GM21786 (cell line): ENCODE measurements around the gene RCAN3.
A peak's percentile ranks its signal among the peaks of the same experiment; 100 is the strongest.
"Not testable (repeated sequence)": the region's sequence is repeated elsewhere in the genome, so short reads cannot be mapped to it uniquely, and the experiment has no call there.

Experiments used
- ATAC-seq: cut with Tn5 transposase; IDR thresholded peaks from one replicate; pipeline ENCODE4 v1.9.1; 2021; ENCODE audit not compliant: unreplicated experiment

RCAN3 gene

DNA sequence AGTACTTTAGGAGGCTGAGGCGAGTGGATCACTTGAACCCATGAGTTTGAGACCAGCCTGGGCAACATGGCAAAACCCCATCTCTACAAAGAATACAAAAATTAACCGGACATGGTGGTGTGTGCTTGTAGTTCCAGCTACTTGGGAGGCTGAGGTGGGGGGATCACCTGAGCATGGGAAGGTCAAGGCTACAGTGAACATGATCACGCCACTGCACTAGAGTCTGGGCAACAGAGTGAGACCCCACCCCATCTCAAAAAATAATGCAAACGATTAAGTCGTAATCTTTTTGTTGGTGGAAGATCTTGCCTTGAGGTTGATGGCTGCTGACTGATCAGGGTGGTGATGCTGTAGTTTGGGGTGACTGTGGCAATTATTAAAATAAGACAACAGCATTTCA, 6.3 kb downstream of the RCAN3 start:
- no peak for ATAC-seq

DNA sequence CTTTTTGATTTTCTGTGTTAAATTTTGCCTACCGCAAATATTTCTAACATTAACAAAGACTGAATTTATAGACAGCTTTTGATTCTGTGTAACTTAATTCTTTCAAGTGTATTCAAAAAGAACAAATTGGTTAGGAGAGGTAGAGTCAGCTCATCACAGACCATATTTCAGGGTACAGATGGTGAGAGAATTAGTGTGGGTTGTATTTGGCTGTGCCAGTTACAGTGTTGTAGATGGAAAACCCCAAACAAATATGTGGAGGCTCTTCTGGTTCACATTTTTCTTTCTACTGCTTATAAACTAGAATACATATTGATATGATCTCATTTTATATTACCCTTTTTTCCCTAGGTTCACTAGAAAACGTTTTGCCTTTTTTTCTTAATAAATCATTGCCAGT, 11.1 kb downstream of the RCAN3 start:
- ATAC-seq: no peak

DNA sequence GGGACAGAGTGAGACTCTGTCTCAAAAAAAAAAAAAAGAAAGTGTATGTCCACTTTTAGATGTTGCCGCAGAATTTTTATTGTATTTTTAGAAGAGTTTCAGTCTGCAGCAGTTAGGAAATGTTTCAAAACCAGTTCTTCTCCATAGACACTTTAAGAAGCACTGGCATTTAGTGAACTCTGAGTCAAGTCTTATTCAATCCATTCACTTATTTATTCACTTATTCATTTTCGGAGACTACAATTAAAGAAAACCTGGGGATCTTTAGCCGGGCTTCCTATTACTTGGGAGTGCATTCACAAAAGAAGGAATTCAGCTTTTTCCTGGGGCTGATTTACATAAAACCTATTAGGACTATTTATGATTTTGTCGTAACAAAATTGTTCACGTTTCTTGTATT, 12.3 kb downstream of the RCAN3 start:
- ATAC-seq: no peak

DNA sequence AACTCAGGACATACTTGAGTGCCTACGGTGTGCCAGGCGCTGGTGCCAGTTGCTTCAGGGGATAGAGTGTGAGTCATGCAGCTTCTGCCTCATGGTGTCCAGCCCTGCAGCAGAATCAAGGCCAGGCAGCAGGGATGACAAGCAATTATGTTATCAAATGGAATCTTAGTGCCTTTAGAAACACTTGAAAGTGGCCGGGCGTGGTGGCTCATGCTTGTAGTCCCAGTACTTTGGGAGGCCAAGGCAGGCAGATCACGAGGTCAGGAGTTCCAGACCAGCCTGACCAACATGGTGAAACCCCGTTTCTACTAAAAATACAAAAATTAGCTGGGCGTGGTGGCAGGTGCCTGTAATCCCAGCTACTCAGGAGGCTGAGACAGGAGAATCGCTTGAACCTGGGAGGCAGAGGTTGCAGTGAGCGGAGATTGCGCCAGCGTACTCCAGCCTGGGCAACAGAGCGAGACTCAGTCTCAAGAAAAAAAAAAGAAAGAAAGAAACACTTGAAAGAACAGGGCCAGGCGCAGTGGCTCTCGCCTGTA, 13.1 kb downstream of the RCAN3 start:
- not testable (repeated sequence) for ATAC-seq

DNA sequence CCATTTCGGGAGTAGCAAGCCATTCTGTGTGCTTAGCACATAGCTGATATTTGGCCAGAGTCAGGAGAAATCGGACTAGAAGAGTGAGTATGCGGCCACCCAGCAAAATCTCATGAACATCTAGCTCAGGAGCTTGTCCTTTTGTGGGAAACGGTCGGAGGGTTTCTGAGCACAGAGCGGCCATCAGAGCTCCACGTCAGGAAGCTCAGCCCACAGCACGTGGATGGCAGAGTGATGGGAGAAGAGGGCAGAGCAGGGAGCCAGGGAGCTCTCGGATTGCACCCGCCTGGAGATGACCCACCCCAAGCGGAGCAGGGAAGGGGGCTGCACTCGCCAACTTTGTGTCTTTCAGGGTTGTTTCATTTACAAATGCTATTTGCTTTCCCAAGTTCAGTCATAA, 13.9 kb downstream of the RCAN3 start:
- ATAC-seq: no peak

DNA sequence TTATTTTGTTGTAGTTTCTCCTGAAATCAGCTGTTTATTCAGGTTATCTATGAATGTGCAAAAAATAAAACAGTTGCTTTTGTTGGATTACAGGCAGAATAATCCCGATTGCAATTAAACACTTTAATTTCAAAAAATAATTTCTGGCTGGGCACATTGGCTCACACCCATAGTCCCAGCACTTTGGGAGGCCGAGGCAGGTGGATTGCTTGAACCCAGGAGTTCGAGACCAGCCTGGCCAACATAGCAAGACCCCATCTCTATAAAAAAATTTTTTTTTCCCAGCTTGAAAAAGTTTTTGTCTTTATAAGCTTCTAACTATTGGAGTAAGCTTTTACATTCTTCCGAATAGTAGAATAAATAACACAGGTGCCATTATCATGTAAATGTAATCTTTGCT, 15.3 kb downstream of the RCAN3 start:
- no peak for ATAC-seq

DNA sequence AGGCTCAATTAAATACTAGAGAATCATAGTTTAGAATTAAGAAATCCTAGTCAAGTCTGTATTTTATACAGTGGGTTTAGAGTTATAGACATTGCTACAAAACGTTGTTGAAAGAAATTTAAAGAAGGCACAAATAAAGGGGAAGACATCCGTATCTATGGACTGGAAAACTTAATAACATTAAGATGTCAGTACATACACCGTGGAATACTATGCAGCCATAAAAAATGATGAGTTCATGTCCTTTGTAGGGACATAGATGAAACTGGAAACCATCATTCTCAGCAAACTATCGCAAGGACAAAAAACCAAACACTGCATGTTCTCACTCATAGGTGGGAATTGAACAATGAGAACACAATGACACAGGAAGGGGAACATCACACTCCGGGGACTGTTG, 17.6 kb downstream of the RCAN3 start:
- ATAC-seq: not testable (repeated sequence)

DNA sequence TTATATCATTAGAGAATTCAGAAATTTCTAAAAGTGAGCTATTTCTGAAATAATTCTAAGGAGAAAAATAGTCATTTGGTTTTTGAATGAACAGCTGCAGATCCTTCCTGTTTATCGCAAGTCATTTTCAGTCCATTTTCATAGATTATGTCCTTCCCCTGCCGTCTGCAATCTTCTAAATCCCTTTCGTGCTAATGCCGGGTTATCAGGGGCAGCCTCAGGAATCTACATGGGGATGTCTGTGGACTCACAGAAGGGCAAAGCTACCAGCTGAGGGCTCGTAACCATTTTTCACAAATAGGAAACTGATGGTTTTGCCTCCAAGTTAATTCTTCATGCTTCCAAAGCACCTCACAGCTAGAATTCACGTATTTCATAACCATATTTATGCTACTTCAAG, 23.0 kb downstream of the RCAN3 start:
- ATAC-seq: no peak

DNA sequence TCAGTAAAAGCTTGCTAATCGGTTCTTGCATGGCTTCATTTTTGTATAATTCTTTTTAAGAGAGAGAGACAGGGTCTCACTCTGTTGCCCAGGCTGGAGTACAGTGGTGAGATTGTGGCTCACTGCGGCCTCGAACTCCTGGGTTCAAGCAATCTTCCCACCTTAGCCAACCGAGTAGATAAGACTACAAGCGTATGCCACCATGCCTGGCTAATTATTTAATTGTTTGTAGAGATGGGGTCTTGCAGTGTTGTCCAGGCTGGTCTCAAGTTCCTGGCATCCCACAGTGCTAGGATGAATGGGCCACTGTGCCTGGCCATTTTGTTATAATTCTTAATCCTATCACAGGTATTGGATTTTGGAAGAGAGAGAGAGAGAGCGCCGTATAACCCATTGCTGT, 23.4 kb downstream of the RCAN3 start:
- no peak for ATAC-seq

DNA sequence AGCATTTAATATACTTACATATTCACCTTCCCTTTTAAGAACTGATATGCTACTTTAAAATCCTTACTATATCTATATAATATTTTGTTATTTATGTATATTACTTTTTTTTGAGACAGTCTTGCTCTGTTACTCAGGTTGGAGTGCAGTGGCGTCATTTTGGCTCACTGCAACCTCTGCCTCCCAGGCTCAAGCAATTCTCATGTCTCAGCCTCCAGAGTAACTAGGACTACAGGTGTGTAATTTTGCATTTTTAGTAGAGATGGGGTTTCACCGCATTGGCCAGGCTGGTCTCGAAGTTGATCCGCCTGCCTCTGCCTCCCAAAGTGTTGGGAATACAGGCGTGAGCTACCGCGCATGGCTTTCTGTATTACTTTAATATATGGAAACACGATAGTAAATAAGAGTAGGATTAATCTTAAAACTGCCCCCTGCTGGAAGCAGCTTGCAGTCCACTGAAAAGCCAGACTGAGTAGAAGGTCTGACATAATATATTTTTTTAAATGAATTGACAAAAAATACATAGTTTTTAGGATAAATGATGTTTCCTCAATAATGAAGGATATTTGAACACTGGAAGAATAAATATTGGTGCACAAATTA, 24.4 kb downstream of the RCAN3 start:
- ATAC-seq: no peak

DNA sequence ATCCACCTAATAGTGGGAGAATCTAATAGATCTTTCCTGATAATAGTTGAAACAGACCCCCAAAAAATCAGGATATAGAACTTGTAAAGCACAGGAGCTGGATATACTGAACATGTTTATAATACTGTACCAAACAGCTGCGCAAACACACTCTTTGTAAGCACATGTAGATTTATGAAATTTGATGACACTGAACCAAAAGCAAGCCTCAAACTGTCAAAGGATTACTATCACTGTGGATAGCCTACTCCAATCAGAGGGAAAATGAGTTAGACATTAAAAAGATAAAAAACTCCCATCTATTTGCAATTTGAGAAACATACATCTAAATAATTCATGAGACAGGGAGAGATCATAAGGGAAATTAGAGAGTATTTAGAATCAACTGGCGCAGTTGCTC, 26.1 kb downstream of the RCAN3 start:
- no peak for ATAC-seq

DNA sequence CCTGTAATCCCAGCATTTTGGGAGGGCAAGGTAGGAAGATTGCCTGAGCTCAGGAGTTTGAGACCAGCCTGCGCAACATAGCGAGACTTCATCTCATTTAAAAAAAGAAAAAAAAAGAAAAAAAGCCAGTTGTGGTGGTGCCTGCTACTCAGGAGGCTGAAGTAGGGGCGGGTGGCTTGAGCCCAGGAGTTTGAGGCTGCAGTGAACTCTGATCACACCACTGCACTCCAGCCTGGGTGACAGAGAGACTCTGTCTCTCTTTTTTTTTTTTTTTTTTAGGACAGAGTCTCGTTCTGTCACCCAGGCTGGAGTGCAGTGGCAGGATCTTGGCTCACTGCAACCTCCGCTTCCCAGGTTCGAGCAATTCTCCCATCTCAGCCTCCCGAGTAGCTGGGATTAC, 26.7 kb downstream of the RCAN3 start:
- not testable (repeated sequence) for ATAC-seq

DNA sequence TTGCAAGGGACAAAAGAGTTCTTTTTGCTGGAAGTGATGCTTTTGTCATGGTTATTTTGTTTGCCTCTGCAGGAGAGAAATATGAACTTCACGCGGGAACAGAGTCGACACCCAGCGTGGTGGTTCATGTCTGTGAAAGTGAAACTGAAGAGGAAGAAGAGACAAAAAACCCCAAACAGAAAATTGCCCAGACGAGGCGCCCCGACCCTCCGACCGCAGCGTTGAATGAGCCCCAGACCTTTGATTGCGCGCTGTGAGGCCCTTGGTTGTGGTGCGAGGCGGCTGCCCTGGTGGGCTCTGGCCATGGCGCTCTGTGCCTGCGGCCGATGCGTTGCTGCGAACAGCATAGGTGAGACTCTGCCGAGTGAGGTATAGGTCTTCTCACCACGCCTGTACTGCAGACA, 32.4 kb downstream of the RCAN3 start:
- no peak for ATAC-seq

DNA sequence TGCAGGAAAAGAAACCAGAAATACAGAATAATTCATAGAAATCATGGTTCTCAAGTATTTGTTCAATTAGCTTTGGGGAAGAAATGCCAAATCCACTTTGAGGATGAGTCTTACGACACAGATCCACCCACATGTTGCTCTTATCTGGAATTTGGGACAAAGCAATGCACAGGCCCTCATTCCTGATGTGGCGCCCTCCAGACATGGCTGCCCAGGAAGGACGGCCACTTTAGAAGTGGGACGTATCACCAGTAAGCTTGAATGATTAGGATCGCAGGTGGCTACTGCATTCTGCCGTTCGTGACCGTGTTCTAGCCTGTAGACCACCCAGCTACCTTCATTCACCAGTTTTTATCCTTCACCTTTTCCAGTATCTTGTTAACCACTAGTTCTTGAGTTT, 33.1 kb downstream of the RCAN3 start:
- ATAC-seq: no peak

DNA sequence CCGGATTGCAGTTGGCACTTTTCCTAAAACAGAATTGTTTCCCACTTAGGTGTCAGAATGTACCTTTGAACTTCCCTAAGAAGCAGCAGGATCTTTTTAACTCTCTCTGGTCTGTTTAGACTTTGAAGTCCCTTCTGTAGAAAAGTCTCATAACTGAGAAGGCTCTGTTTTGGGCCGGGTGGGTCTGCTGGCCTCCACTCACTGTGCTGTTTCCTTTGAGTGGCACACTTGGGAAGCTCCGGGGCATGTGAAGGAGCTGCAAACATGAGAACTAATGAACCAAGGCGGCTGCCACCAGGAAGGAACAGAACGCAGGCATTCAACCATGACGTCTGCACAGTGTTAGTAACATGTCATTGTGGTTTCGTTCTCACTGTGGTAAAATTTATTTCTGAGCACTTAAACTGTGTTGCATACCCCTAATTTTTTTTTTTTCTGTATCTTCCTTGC, 33.8 kb downstream of the RCAN3 start:
- peak; percentile 45 for ATAC-seq

DNA sequence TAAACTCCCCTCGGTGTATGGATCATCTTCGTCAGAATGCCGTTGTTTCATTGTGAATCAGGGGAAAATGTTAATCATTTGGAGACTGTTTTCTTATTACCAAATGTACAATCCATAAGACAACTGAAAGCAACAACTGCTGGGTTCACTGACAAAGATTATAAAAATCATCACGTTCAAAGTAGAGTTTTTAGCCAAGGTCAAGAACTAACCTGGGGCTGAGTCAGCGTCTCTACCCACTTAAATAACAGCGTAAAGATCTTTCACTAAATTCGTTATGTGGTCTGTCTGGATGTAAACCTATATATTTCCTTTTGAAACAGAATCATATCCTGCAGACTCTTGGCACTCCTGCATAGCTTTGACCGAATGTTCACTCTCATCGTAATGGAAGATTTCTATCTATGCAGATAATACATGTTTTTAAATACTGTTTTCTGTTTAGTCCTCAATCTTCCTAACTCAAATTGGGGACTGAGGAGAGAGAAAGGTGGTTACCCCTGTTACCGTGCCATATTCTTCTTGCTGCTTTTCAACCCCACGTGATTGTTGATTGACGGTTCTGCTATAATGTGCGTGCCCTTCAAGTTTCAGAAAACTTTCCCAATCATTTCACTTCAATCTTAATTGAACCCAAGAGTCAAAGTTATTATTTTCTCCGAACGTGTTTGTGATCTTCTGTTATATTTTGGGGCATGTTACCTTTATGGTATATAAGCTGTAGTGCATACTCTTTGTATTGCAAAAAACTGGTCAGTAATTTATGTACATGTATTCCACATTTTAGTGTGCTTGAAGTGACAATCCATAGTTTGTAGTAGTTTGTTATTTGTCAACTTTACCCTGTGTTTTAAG, 37.6 kb downstream of the RCAN3 start:
- no peak for ATAC-seq

DNA sequence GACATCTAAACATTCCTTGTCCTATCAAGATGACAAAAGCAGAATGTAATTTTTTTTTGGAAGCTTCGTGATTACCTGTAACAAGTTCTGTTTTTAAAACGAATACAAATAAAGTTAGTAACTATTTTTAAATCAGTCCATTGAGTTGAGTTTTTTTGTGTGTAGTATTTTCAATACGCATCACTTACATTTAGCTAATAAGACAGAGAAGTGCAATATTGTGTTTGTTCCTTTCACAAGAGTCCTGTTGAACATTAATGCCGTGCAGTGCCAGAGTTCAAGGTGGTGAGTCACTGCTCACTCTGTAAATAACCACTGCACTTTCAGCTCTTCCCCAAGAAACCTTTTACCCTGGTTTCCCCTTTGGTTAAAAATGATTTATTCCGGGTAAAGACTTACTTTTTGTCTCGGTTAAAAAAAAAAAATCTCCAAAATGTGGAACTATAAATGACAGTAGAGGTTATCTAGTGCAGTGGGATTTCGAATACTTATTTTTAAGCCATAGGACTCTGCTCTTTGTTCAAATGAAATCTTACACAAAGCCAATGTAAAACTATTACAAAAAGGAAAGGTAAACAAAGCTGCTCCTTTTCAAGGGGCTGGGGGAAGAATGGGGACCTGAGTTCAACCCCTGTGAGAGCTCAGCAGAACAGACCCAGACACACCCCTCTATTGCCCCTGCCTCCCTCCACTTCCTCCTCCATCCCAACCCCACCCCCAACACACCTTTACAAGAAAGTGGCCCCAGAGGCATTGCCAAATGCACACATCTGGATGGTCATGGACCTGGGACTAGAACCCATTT, 38.5 kb downstream of the RCAN3 start:
- no peak for ATAC-seq

DNA sequence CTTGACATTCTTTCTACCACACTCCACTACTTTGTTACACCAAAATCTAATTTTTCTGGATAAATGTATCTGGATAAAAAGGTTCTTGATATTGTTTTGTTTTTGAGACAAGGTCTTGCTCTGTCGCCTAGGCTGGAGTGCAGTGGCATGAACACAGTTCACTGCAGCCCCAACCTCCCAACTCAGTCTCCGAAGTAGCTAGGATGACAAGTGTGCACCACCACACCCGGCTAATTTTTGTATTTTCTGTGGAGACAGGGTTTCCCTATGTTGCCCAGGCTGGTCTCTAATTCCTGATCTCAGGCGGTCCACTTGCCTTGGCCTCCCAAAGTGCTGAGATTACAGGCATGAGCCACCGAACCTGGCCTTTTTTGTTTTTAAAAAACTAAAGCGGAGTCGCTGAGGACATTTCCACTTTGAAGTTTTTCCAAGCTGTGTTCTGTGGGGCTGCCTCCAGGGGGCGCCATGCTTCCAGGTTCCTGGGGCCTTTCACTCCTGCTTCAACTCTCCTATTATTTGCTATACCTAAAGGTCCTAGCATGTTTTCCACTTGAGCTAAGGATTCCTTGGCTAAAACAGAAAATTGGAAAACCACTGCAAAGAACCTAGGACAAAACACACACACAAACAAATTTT, 39.2 kb downstream of the RCAN3 start:
- ATAC-seq: no peak

DNA sequence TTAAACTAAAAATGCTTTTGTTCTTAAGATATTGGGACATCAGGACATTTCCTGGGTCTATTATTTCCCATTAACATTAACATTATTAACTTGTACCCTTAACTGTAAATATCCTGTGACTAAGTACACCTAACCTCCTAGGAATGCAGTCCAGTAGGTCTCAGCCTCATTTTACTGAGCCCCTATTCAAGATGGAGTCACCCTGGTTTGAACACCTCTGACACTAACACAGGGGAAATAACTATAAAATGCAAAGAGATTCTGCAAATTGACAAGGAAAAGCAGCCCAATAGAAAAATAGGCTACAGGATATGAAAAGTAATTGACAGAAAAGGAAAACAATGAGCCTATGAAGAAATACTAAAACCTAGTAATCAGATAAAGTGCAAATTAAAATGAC, 41.6 kb downstream of the RCAN3 start:
- no peak for ATAC-seq

DNA sequence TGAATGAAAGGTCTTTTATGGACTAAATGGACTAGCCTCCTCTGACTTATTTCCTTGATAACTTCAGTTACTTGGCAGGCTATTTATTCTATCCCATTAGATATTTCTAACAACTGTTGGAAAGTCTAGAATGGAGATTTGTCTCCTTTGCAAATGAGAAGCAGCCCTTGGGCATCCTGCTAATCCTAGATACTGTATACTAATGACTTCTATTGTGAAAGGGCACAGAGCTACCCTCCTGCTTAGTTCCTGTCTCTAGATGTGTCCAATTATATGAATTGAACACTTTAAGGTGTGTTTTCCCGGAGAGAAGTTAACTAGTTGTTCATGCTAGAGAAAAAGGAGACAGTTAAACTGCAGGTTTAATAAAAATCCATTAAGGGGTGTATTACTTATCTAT, 43.0 kb downstream of the RCAN3 start:
- ATAC-seq: no peak

DNA sequence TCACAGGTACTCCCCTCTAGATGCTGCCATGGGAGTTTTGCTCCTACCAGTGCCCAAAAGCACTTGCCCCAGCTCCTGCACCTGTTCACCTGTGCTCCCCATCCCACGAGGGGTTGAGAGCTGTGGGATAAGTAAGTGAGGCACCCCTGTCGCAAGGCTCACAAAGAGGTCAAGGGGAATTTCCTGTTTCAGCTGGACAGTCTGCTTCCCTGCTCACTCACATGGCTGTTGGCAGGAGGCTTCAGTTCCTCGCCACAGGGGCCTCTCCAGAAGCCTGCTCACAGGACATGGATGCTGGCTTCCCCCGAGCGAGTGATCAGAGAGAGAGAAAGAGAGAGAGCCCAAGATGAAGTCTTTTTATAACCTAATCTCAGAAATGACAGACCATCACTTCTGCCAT, 44.6 kb downstream of the RCAN3 start:
- ATAC-seq: no peak
